Activated CD4-positive, alpha-beta T cell treated with anti-CD3 and anti-CD28 coated beads for 48 hours (primary cell): ENCODE measurements around the gene ZNF580.

Experiments
- DNase-seq: peaks from one replicate; pipeline ENCODE4 v3.0.0-alpha.2; 2020

The ZNF580 gene

DNA sequence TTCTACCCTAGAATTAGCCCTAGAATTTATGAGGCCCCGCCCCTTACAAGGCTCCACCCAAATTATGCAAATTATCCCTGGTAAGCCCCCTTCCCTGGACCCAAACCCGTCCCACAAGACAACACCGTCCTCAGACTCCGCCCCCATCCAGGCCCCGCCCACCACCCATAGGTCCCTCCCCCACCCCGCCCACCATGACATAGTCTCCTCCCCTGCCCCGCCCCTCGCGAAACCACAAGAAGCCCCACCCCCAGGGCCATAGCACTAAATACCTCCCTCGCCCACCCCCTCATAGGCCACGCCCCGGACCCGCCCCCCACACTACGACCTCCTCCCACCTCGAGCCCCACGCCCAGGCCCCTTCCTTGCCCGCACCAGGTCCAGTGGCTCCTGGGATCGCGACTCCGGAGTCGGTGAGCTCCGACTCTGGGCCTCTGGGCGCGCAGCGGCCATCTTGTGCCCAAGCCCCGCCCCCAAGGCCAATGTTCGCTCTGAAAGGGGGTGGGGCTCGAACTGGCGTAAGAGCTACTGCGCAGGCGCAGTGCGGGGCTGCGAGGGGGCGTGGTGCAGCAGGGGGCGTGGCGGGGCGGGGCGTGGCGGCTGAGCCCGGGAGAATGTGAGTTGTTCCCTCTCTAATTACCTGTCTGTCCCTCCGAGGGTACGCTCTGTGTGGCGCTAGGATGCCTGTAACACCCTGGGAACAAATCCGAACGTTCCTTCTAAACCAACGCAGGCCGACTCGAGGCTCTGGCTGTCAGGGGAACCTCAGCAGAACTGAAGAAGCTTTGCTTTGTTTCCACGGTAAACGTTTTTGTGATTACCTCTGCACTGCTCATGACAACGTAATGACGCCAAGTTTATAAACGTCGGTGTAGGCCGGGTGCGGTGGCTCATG is 16.4 kb upstream of the ZNF580 start, which contains the start of gene ZNF784:
Gene ZNF784, minus strand, starts transcription at position 458 of the 895 bp plus-strand sequence. Its CDS starts 5 bp downstream, at position 453.
- DNase-seq: peak; percentile 95

- DNase-seq: no peak
Observed at GRCh38 chr19:55625004-55625326, 15.8 kb upstream of the ZNF580 start.

DNA sequence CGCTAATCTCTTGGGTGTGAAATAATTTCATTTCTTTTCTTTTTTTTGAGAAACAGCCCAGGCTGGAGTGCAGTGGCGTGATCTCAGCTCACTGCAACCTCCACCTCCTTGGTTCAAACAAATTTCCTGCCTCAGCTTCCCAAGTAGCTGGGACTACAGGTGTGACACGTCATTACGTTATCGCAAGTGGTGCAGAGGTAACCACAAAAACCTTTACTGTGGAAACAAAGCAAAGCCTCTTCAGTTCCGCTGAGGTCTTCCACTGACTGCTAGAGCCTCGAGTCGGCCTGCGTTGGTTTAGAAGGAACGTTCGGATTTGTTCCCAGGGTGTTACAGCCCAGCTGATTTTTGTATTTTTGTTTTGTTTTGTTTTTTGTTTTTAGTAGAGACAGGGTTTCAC is 14.5 kb upstream of the ZNF580 start:
- peak; percentile 65 for DNase-seq

DNA sequence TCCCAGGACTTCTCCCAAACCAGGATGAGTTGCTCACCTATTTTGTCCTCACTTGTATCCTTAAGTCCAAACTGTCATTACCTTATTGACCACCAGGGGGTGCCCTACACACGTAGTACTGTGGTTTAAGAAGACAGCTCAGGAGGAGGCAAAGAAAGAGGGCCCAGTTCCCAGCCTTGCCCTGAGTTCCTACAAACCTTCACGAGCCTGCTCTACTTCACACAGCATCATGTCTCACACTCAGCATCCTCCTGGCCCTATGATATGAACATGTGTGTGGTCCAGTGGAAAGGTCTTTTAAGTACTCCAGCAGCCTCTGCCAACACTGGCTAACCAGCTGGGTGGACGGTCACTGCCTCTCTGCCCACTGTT is 8.4 kb upstream of the ZNF580 start:
- DNase-seq: peak; percentile 93

GRCh38 chr19:55633861-55634260 is 6.9 kb upstream of the ZNF580 start:
- DNase-seq: no peak

GRCh38 chr19:55635334-55635717 is 5.5 kb upstream of the ZNF580 start:
- no peak for DNase-seq

DNA sequence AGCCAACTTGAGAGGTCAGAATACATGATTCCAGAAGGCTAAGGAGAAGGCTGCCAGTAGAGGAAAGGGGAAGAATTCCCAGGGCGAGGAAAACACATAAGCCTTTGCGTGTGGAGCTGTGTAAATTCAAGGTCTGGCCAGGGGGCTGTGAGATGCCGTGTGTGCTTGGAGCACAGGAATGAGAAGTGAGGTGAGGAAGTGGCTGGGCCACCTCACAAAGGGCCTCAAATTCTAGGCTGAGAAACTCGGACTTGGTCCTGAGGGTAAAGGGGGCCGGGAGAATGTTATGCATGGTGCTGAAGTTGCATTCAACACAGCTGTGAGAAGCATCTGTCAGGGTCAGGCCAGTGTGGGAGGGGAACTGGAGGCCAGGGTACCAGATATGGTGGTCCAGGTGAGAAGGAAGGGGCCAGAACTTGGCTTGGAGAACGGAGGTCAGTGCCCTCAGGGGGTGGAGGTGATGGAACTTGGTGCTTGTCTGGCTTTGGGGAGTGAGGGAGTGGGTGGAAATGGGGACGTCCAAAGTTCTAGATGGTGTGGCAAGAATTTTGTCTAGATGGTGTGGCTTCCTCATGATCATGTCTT is 4.9 kb upstream of the ZNF580 start:
- DNase-seq: no peak

GRCh38 chr19:55636723-55637122 is 4.1 kb upstream of the ZNF580 start:
- no peak for DNase-seq

GRCh38 chr19:55637534-55637933 is 3.3 kb upstream of the ZNF580 start:
- no peak for DNase-seq

DNA sequence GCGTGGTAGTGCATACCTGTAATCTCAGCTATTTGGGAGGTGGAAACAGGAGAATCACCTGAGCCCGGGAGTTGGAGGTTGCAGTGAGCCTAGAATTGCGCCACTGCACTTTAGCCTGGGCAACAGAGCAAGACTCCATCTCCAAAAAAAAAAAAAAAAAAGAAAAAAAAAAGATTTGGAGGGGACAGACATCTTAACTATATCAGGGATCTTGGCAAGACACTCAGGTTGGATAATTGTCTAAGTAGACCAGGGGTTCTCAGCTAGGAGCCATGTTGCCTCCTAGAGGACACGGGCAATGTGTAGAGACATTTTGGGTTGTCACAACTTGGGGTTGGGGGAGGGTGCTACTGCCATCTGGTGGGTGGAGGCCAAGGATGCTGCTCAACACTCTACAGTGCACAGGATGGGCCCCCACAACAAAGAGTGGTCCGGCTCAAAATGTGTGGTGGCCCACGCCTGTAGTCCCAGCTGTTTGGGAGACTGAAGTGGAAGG is 1.9 kb upstream of the ZNF580 start:
- DNase-seq: peak; percentile 81

DNA sequence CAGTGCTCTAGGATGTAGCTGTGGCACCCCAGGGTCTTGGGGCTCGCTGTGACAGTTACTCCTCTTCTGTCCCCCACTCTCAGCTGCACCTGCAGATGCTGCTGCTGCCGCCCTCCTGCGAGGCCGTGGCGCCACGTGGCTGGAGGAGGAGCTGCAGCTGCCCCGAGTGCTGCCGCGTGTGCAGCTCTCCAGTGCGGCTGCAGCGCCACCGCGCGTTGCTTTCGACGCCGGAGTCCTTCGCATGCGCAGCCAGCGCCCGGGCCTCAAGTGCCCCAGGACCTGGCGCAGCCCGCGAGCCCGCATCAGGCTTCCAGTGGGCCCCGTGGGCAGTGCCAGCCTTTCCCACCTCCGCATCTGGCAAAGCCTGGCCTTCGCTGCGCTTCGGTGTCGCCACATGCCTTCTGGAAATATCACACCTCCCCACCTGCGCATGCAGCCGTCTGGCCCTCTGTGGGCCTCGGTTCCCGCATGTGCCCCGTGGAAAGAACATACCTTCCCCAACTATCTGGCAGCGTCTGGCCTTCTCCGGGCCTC is 692 bp upstream of the ZNF580 start:
- peak; percentile 87 for DNase-seq

GRCh38 chr19:55641426-55642152 is 787 bp downstream of the ZNF580 start:
- peak; percentile 39 for DNase-seq

GRCh38 chr19:55642153-55643002 is 1.6 kb downstream of the ZNF580 start:
- peak; percentile 61 for DNase-seq

- peak; percentile 91 for DNase-seq
Observed at GRCh38 chr19:55643003-55643886, 2.4 kb downstream of the ZNF580 start, which contains the start of gene ZNF581. Gene ZNF581, plus strand, starts transcription at chr19:55643649. Its CDS starts 923 bp downstream, at chr19:55644572.

DNA sequence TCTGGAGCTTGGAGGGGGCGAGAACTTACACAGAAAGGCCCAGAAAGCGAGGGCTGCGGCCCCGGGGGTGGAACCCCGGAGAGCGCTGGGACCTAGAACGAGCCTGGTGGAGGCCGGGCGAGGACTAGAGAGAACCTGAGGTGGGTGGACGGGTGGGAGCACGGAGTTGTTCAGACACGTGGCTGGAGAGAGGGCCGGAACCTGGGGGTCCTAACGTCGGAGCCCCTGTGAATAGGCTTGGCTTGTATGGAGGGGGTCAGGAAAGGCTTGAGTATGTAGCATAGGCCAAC is 3.0 kb downstream of the ZNF580 start:
- DNase-seq: no peak

DNA sequence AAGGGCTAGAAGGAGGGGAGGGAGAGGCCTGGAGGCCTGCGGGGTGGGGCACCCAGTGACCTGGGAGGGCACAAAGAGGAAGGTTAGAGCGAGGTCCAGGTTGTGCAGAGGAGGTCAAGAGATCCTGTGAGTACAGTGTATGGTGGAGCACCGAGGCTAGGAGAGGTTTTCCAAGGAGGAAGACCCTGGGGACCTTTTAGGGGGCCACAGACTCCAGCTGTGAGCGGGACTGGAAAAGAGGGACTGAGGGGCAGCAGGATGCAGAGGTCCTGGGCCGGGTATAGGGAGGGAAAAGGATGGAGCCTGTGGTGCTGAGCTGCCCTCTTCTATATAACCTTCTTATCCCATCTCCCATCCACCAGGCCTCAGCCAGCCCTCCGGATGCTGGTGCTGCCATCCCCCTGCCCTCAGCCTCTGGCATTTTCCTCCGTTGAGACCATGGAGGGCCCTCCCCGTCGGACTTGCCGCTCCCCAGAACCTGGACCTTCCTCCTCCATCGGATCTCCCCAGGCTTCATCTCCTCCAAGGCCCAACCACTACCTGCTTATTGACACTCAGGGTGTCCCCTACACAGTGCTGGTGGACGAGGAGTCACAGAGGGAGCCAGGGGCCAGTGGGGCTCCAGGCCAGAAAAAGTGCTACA is 3.5 kb downstream of the ZNF580 start:
- DNase-seq: no peak

GRCh38 chr19:55644842-55645511 is 4.2 kb downstream of the ZNF580 start:
- no peak for DNase-seq

GRCh38 chr19:55645512-55645881 is 4.7 kb downstream of the ZNF580 start:
- no peak for DNase-seq

GRCh38 chr19:55646889-55647731 is 6.3 kb downstream of the ZNF580 start:
- DNase-seq: no peak
